Endothelial cell of umbilical vein (primary cell): Measurements from ENCODE around the gene ALOX15B. TPM values are rescaled to one million over a fixed set of nuclear protein-coding genes. Genes with fewer than 3 reads are reported as not detected.

Experiments used
- BruUV-seq: library from RNA; stranded (reverse); fragments of 400-500 nt; replicated peaks from 2 replicates; lab custom pipeline; 2021; lab: Mats Ljungman, UMichigan
- CTCF ChIA-PET: fragments of 300-600, 350-600 bp; sonication (Branson Sonifier 250); formaldehyde crosslinking; loops from one replicate; lab custom pipeline; 2021; ENCODE audit warnings: antibody characterized with exemption, inconsistent platforms; lab: Charles Lee
- POLR2A ChIA-PET: fragments of 300-600, 350-600 bp; sonication (Branson Sonifier 250); formaldehyde crosslinking; loops from one replicate; lab custom pipeline; 2021; ENCODE audit warnings: antibody characterized with exemption, inconsistent platforms; lab: Charles Lee
- DNase-seq: peaks from one replicate; pipeline ENCODE4 v3.0.0-alpha.2; 2011; ENCODE audit warnings: low read depth, low spot score
- FAIRE-seq: peaks from 2 replicates; lab custom pipeline; 2011; peaks lifted over from hg19 to GRCh38; lab: Jason Lieb, UNC
- H2AFZ ChIP-seq: 2 replicates; pipeline ENCODE4 v1.6.0; 2012; ENCODE audit warnings: low read depth, low read length, control low read depth, inconsistent platforms
- H3K27ac ChIP-seq: 2 replicates; pipeline ENCODE4 v1.5.1; 2011; ENCODE audit warnings: low read depth, mild to moderate bottlenecking, control low read depth, low read length, moderate library complexity; ENCODE audit not compliant: insufficient read depth
- H3K27me3 ChIP-seq, 2 experiments: 2 replicates each; pipeline versions ENCODE4 v1.6.0 to v1.6.1; 2011; ENCODE audit warnings: low read length in 2 of 2, mixed read lengths in 1 of 2; ENCODE audit not compliant: control insufficient read depth in 2 of 2, insufficient read depth in 2 of 2
- H3K36me3 ChIP-seq, 2 experiments: 2 replicates in 1 of 2; 3 replicates in 1 of 2; pipeline ENCODE4 v1.5.1; 2011; ENCODE audit warnings: low read length in 2 of 2, mild to moderate bottlenecking in 1 of 2, moderate library complexity in 1 of 2; ENCODE audit not compliant: control insufficient read depth in 2 of 2, insufficient read depth in 2 of 2; ENCODE audit errors: extremely low read depth in 1 of 2
- H3K4me1 ChIP-seq: 3 replicates; pipeline ENCODE4 v1.5.1; 2011; ENCODE audit warnings: mild to moderate bottlenecking, low read length; ENCODE audit not compliant: control insufficient read depth, insufficient read depth; ENCODE audit errors: extremely low read depth
- H3K4me2 ChIP-seq: 2 replicates; pipeline ENCODE4 v1.6.1; 2011; ENCODE audit warnings: low read length, control low read depth, mixed read lengths; ENCODE audit not compliant: insufficient read depth
- H3K4me3 ChIP-seq, 3 experiments: fragments of 200-600 bp in 1 of 3; sonication (generic), shearing (Covaris generic) in 1 of 3; replicated peaks in 1 of 3; 2 replicates each; pipeline ENCODE4 v1.5.1; 2011 to 2016; ENCODE audit warnings: control low read depth in 3 of 3, low read length in 3 of 3, mild to moderate bottlenecking in 2 of 3, inconsistent platforms in 1 of 3, low read depth in 1 of 3, moderate library complexity in 1 of 3; ENCODE audit not compliant: insufficient read depth in 1 of 3
- H3K79me2 ChIP-seq: 2 replicates; pipeline ENCODE4 v1.6.0; 2012; ENCODE audit warnings: low read length, inconsistent platforms; ENCODE audit not compliant: control insufficient read depth, insufficient read depth
- H3K9ac ChIP-seq: replicated peaks from 2 replicates; pipeline ENCODE3; 2011; ENCODE audit warnings: low read length, control low read depth; ENCODE audit not compliant: insufficient read depth; ENCODE audit errors: extremely low read depth
- H3K9me1 ChIP-seq: replicated peaks from 3 replicates; pipeline ENCODE4 v1.6.0; 2011; ENCODE audit warnings: mild to moderate bottlenecking, low read length; ENCODE audit not compliant: control insufficient read depth, insufficient read depth; ENCODE audit errors: extremely low read depth
- H3K9me3 ChIP-seq: replicated peaks from 2 replicates; pipeline ENCODE4 v1.5.1; 2012; ENCODE audit warnings: low read length, inconsistent platforms; ENCODE audit not compliant: control insufficient read depth, insufficient read depth
- H4K20me1 ChIP-seq: replicated peaks from 2 replicates; pipeline ENCODE3; 2011; ENCODE audit warnings: mild to moderate bottlenecking, low read length; ENCODE audit not compliant: control insufficient read depth, insufficient read depth; ENCODE audit errors: extremely low read depth
- CTCF ChIP-seq, 2 donors: IDR thresholded peaks; 1 replicate in 1 of 2; 2 replicates in 1 of 2; pipeline ENCODE4 v1.5.1; 2011; ENCODE audit warnings: low read length in 2 of 2, mild to moderate bottlenecking in 2 of 2, moderate library complexity in 2 of 2, control low read depth in 1 of 2, inconsistent platforms in 1 of 2, low read depth in 1 of 2; ENCODE audit not compliant: insufficient read depth in 1 of 2; ENCODE audit errors: extremely low read depth in 1 of 2
- EZH2 ChIP-seq: IDR thresholded peaks from 2 replicates; pipeline ENCODE4 v1.6.1; 2012; ENCODE audit warnings: borderline replicate concordance, low read depth, mild to moderate bottlenecking, moderate library complexity, low read length, inconsistent platforms; ENCODE audit not compliant: severe bottlenecking
- FOS ChIP-seq: IDR thresholded peaks from 2 replicates; pipeline ENCODE4 v1.6.1; 2011; ENCODE audit warnings: mild to moderate bottlenecking, low read length, moderate library complexity, borderline replicate concordance; ENCODE audit not compliant: insufficient read depth
- GATA2 ChIP-seq: IDR thresholded peaks from 2 replicates; pipeline ENCODE4 v1.7.0; 2011; ENCODE audit warnings: low read depth, mild to moderate bottlenecking, moderate library complexity, mixed read lengths, low read length; ENCODE audit not compliant: insufficient read length, insufficient read depth
- JUN ChIP-seq: IDR thresholded peaks from 2 replicates; pipeline ENCODE4 v1.6.1; 2011; ENCODE audit warnings: borderline replicate concordance, low read depth; ENCODE audit not compliant: insufficient read length, insufficient read depth
- MAX ChIP-seq: IDR thresholded peaks from 2 replicates; pipeline ENCODE4 v1.6.1; 2011; ENCODE audit not compliant: insufficient read depth, insufficient read length
- MYC ChIP-seq: IDR thresholded peaks from one replicate; pipeline ENCODE4 v1.6.1; 2011; ENCODE audit warnings: mild to moderate bottlenecking, low read depth, low read length
- POLR2A ChIP-seq: IDR thresholded peaks from 2 replicates; pipeline ENCODE4 v1.6.1; 2012; ENCODE audit warnings: low read depth, mild to moderate bottlenecking, control low read depth, low read length
- POLR2AphosphoS5 ChIP-seq: IDR thresholded peaks from 2 replicates; pipeline ENCODE4 v1.6.1; 2012; ENCODE audit warnings: low read depth, mild to moderate bottlenecking, control low read depth, low read length, moderate library complexity; ENCODE audit not compliant: insufficient read depth
- dilution Hi-C: fragments of 300-500 bp; cut with MboI; formaldehyde crosslinking; loops from one replicate; pipeline ENCODE4 v1.15.0; 2019; ENCODE audit warnings: low sequenced_read_pairs; ENCODE audit not compliant: extremely low pct_ligation_motif_present
- intact Hi-C: fragments of 100-400 bp; cut with micrococcal nuclease; formaldehyde crosslinking; loops from one replicate; pipeline ENCODE4 v1.10.0; 2022
- polyA plus RNA-seq, 4 experiments: library from polyadenylated mRNA; depleted of rRNA in 3 of 4; stranded (reverse) in 3 of 4; unstranded in 1 of 4; fragments of >200 nt; gene quantifications; 2 replicates each; pipeline versions ENCODE4 v1.2.1 to v1.2.3, GENCODE V29; 2011 to 2012; ENCODE audit warnings: missing spikeins in 1 of 4
- total RNA-seq: library from RNA; stranded (reverse); gene quantifications from 2 replicates; pipeline ENCODE4 v1.2.3, GENCODE V29; 2021

The ALOX15B gene
- total and polyA plus RNA-seq, 2 donors (not counting 3 experiments of a cell fraction or from before 2014, with no cell fraction given), result not detected

- Histone ChIP-seq H3K79me2 (no peaks in the 10 kb centered on the region), H2AFZ (no peak overlapping the region), H4K20me1 (no peaks in the 10 kb centered on the region), H3K4me2 (no peak overlapping the region), H3K9me1 (no peaks in the 10 kb centered on the region), H3K9ac (no peak overlapping the region), H3K4me3 (no peak overlapping the region), H3K4me1 (no peaks in the 10 kb centered on the region), H3K27me3 (peaks cover 8 to 9% of the 10 kb centered on the region in 2 experiments), H3K27ac (no peak overlapping the region), H3K9me3 (no peaks in the 10 kb centered on the region), H3K36me3 (no peaks in the 10 kb centered on the region)
- POLR2A ChIA-PET, result no interaction called here
- dilution Hi-C loops, result no loop called here
- no peak for FAIRE-seq
- intact Hi-C loops, result no loop called here
- CTCF ChIA-PET, result interaction anchor here (2.5 to 5.6 kb wide), 2 partner anchors 9 to 16 kb away, joined by 9 to 23 read pairs; no protein-coding TSS in a partner anchor
- DNase-seq, result no peak
- no TSS peak for BruUV-seq
- TF ChIP-seq EZH2, result no peak
- TF ChIP-seq MYC, result no peak
- no peak for TF ChIP-seq FOS
- no peak for TF ChIP-seq CTCF (IDR thresholded peaks at IDR 0.05; ENCODE audit: extremely low read depth in 1 of 2, insufficient read depth in 1 of 2, low read depth in 1 of 2, low read length in 2 of 2)
- no peak for TF ChIP-seq MAX
- no peak for TF ChIP-seq GATA2
- no peak for TF ChIP-seq POLR2A
- TF ChIP-seq POLR2AphosphoS5, result no peak
- TF ChIP-seq JUN, result no peak
Observed at GRCh38 chr17:8025176-8025911, 13.5 kb upstream of the ALOX15B start.
